IgD-negative memory B cell (primary cell): ENCODE results near the gene GTF2H1. TPM values are rescaled to one million over a fixed set of nuclear protein-coding genes. Genes with fewer than 3 reads are reported as not detected.
"Not testable (repeated sequence)": the region's sequence is repeated elsewhere in the genome, so short reads cannot be mapped to it uniquely, and the experiment has no call there.

Source experiments
- H3K27ac Mint-ChIP-seq, 3 donors: one replicate each; pipeline ENCODE4 v1.8.0; 2020 to 2022; ENCODE audit warnings: mild to moderate bottlenecking in 3 of 3, mixed read lengths in 3 of 3, moderate library complexity in 1 of 3
- H3K27me3 Mint-ChIP-seq: one replicate; pipeline ENCODE4 v1.8.0; 2021; ENCODE audit warnings: mixed read lengths
- H3K36me3 Mint-ChIP-seq: one replicate; pipeline ENCODE4 v1.8.0; 2020; ENCODE audit warnings: mild to moderate bottlenecking, mixed read lengths
- H3K4me1 Mint-ChIP-seq, 3 donors: one replicate each; pipeline ENCODE4 v1.8.0; 2020 to 2022; ENCODE audit warnings: mixed read lengths in 3 of 3, mild to moderate bottlenecking in 1 of 3
- H3K4me3 Mint-ChIP-seq, 4 donors: one replicate each; pipeline ENCODE4 v1.8.0; 2020 to 2022; ENCODE audit warnings: mild to moderate bottlenecking in 4 of 4, mixed read lengths in 4 of 4, moderate library complexity in 3 of 4
- H3K9me3 Mint-ChIP-seq, 3 donors: one replicate each; pipeline ENCODE4 v1.8.0; 2020 to 2021; ENCODE audit warnings: mixed read lengths in 3 of 3, mild to moderate bottlenecking in 1 of 3
- polyA plus RNA-seq: library from polyadenylated mRNA; unstranded; fragments of 300-500 nt; fragmentation: Illumina TruSeq; gene quantifications from one replicate; pipeline ENCODE4 v1.2.3, GENCODE V29; 2021

The GTF2H1 gene
- polyA plus RNA-seq, 1 donor from 2014 or later: 34.4 TPM

- H3K9me3 Mint-ChIP-seq, H3K4me3 Mint-ChIP-seq: not testable (repeated sequence)
Measured at GRCh38 chr11:18407400-18407799, 85.0 kb downstream of the GTF2H1 start.

GRCh38 chr11:18408558-18409291 lies 86.4 kb downstream of the GTF2H1 start:
- Mint-ChIP-seq H3K4me3 (no peak overlapping the region), H3K27me3 (no peaks in the 10 kb centered on the region), H3K27ac (no peak overlapping the region), H3K9me3 (peaks cover 0 to 4% (median 0%) of the 10 kb centered on the region in 3 donors), H3K4me1 (no peaks in the 10 kb centered on the region), H3K36me3 (peaks cover 7% of the 10 kb centered on the region)

More at GRCh38 chr11:18407400-18407799, 85.0 kb downstream of the GTF2H1 start:
- not testable (repeated sequence) for H3K4me1 Mint-ChIP-seq, H3K27ac Mint-ChIP-seq, H3K27me3 Mint-ChIP-seq
- H3K36me3 Mint-ChIP-seq: peaks cover 13% of the 10 kb centered on the region

- Mint-ChIP-seq H3K4me3 (no peak overlapping the region), H3K36me3 (no peaks in the 10 kb centered on the region), H3K4me1 (no peaks in the 10 kb centered on the region), H3K27me3 (no peaks in the 10 kb centered on the region), H3K27ac (no peak overlapping the region), H3K9me3 (peaks cover 0 to 2% (median 0%) of the 10 kb centered on the region in 3 donors)
Measured at GRCh38 chr11:18416459-18416858, 94.1 kb downstream of the GTF2H1 start.

Other genes starting within 250 kb of the GTF2H1 start
- gene SAAL1, start 216.5 kb upstream of the GTF2H1 start, polyA plus RNA-seq: 13.6 TPM
- not detected for gene MRGPRX3, start 190.0 kb upstream of the GTF2H1 start, polyA plus RNA-seq
- gene MRGPRX4, start 149.7 kb upstream of the GTF2H1 start, polyA plus RNA-seq: not detected
- not detected for gene SAA4, start 85.8 kb upstream of the GTF2H1 start, polyA plus RNA-seq
- gene SAA2, start 73.9 kb upstream of the GTF2H1 start, polyA plus RNA-seq: 0.35 TPM
- gene SAA1, start 56.3 kb upstream of the GTF2H1 start, polyA plus RNA-seq: not detected
- 25.9 TPM for gene HPS5, start 427 bp upstream of the GTF2H1 start, polyA plus RNA-seq
- gene LDHA, start 72.0 kb downstream of the GTF2H1 start, polyA plus RNA-seq: 263 TPM
- gene LDHC, start 89.8 kb downstream of the GTF2H1 start, polyA plus RNA-seq: not detected
- gene LDHAL6A, start 133.3 kb downstream of the GTF2H1 start, polyA plus RNA-seq: not detected
- 51.7 TPM for gene TSG101, start 204.4 kb downstream of the GTF2H1 start, polyA plus RNA-seq